Testis (tissue), 2 donors: ENCODE measurements around the gene CCDC73.

Experiments
- CTCF ChIP-seq, 3 experiments: fragments of 450-650 bp in 2 of 3; fragments of 200-600 bp in 1 of 3; sonication (generic) in 1 of 3; IDR thresholded peaks; one replicate each; pipeline ENCODE4 v1.5.1; 2016 to 2019; ENCODE audit warnings: antibody characterized with exemption in 3 of 3, mild to moderate bottlenecking in 2 of 3, moderate library complexity in 1 of 3
- POLR2A ChIP-seq: fragments of 450-650 bp; IDR thresholded peaks from one replicate; pipeline ENCODE4 v1.6.1; 2017; ENCODE audit warnings: antibody characterized with exemption, mild to moderate bottlenecking, moderate library complexity

GRCh38 chr11:32819187-32819586 is 24.7 kb upstream of the CCDC73 start:
- TF ChIP-seq CTCF (IDR thresholded peaks at IDR 0.05) (no peak), POLR2A (no peak)
